Endothelial cell (in vitro differentiated cells): ENCODE data around the gene FN3K. TPM values are rescaled to one million over a fixed set of nuclear protein-coding genes. Genes with fewer than 3 reads are reported as not detected.

Experiments used
- DNase-seq: peaks from one replicate; pipeline ENCODE4 v3.0.0; 2021; ENCODE audit warnings: low spot score
- H3K27ac Mint-ChIP-seq: one replicate; pipeline ENCODE4 v1.8.0; 2021; ENCODE audit warnings: mixed read lengths, inconsistent platforms; ENCODE audit not compliant: unreplicated experiment
- H3K27me3 Mint-ChIP-seq: one replicate; pipeline ENCODE4 v1.8.0; 2021; ENCODE audit warnings: mild to moderate bottlenecking, moderate library complexity, mixed read lengths, inconsistent platforms; ENCODE audit not compliant: unreplicated experiment
- H3K36me3 Mint-ChIP-seq: one replicate; pipeline ENCODE4 v1.8.0; 2021; ENCODE audit warnings: mild to moderate bottlenecking, low read depth, mixed read lengths, inconsistent platforms; ENCODE audit not compliant: unreplicated experiment
- H3K4me1 Mint-ChIP-seq: one replicate; pipeline ENCODE4 v1.8.0; 2021; ENCODE audit warnings: mild to moderate bottlenecking, mixed read lengths, inconsistent platforms; ENCODE audit not compliant: unreplicated experiment
- H3K4me3 Mint-ChIP-seq: one replicate; pipeline ENCODE4 v1.8.0; 2021; ENCODE audit warnings: mild to moderate bottlenecking, mixed read lengths, inconsistent platforms; ENCODE audit not compliant: unreplicated experiment
- H3K9me3 Mint-ChIP-seq: one replicate; pipeline ENCODE4 v1.8.0; 2021; ENCODE audit warnings: mixed read lengths, inconsistent platforms; ENCODE audit not compliant: unreplicated experiment
- total RNA-seq: library from RNA; stranded (reverse); fragmentation: NEBNext Ultra II Directional; extraction: Animal tissue kit (Norgen Biotek cat#: 25700); gene quantifications from one replicate; pipeline ENCODE4 v1.2.1, GENCODE V29; 2021; ENCODE audit not compliant: unreplicated experiment
- TF ChIP-seq, protein P1 (sequence below): fragments of 200-600 bp; sonication (generic); IDR thresholded peaks from one replicate; pipeline ENCODE4 v1.5.0; 2021; ENCODE audit warnings: antibody characterized with exemption; ENCODE audit not compliant: unreplicated experiment

Gene FN3K
- total RNA-seq, 1 donor from 2014 or later: 10.6 TPM

DNA sequence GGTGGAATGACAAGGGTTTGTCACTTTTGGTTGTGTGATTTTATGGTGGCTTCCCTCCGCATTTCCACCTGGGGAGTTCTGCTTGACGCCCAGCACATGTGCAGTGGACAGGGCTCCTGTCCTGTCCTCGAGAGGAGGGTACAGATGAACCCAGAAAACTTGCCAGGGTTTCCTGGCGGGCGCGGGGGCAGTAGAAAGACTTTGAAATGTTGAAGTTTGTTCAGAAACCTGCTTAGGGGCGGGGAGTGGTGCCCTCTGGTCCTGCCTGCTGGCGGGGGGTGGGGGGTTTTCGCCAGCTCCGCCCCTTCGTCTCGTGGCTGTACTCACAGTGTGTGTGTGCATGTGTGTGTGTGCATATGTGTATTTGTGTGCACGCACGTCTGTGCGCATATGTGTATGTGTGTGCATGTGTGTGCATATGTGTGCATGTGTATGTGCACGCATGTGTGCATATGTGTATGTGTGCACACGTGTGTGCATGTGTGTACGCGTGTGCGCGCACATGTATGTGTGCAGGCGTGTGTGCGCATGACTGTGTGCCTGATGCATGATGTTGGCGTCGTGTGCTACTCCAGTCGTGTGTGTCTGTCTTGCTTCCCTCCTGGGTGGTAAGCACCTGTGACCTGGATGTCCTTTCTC lies 12.1 kb upstream of the FN3K start:
- H3K4me3 Mint-ChIP-seq: no peak overlapping the region
- no peak for DNase-seq
- H3K27ac Mint-ChIP-seq: peak overlapping the region; percentile 26
- H3K27me3 Mint-ChIP-seq: peaks cover 2% of the 10 kb centered on the region
- TF ChIP-seq, protein P1, sequence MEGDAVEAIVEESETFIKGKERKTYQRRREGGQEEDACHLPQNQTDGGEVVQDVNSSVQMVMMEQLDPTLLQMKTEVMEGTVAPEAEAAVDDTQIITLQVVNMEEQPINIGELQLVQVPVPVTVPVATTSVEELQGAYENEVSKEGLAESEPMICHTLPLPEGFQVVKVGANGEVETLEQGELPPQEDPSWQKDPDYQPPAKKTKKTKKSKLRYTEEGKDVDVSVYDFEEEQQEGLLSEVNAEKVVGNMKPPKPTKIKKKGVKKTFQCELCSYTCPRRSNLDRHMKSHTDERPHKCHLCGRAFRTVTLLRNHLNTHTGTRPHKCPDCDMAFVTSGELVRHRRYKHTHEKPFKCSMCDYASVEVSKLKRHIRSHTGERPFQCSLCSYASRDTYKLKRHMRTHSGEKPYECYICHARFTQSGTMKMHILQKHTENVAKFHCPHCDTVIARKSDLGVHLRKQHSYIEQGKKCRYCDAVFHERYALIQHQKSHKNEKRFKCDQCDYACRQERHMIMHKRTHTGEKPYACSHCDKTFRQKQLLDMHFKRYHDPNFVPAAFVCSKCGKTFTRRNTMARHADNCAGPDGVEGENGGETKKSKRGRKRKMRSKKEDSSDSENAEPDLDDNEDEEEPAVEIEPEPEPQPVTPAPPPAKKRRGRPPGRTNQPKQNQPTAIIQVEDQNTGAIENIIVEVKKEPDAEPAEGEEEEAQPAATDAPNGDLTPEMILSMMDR: no peak
- H3K4me1 Mint-ChIP-seq: no peaks in the 10 kb centered on the region
- H3K36me3 Mint-ChIP-seq: peaks cover 32% of the 10 kb centered on the region
- H3K9me3 Mint-ChIP-seq: no peaks in the 10 kb centered on the region

DNA sequence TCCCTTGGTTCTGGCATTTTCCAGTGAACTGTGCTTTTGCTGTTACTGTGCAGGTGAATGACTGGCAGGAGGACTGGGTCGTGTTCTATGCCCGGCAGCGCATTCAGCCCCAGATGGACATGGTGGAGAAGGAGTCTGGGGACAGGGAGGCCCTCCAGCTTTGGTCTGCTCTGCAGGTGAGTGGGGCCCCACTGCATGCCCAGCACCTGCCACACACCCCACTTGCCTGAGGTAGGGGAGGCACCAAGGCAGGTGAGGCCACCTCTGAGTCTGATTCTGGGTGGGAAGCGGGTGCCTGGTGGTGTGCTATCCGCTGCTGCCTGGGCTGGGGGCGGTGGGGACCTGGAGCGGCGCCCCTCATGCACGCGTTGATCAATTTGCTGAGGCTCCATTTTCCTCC lies 9.0 kb upstream of the FN3K start:
- Mint-ChIP-seq H3K4me1 (no peaks in the 10 kb centered on the region), H3K27me3 (peaks cover 2% of the 10 kb centered on the region), H3K27ac (no peak overlapping the region), H3K4me3 (no peak overlapping the region), H3K36me3 (peaks cover 32% of the 10 kb centered on the region), H3K9me3 (no peaks in the 10 kb centered on the region)
- TF ChIP-seq, protein P1: no peak
- DNase-seq: no peak

- no peak for DNase-seq
Measured at GRCh38 chr17:82729479-82730260, 5.7 kb upstream of the FN3K start.

GRCh38 chr17:82732118-82732743 lies 3.2 kb upstream of the FN3K start:
- no peaks in the 10 kb centered on the region for H3K9me3 Mint-ChIP-seq
- H3K27me3 Mint-ChIP-seq: peaks cover 4% of the 10 kb centered on the region
- no peak overlapping the region for H3K4me3 Mint-ChIP-seq
- H3K27ac Mint-ChIP-seq: no peak overlapping the region
- DNase-seq: no peak
- H3K4me1 Mint-ChIP-seq: peaks cover 3% of the 10 kb centered on the region
- TF ChIP-seq, protein P1: no peak
- H3K36me3 Mint-ChIP-seq: peaks cover 24% of the 10 kb centered on the region

More at GRCh38 chr17:82729479-82730260, 5.7 kb upstream of the FN3K start:
- peaks cover 2% of the 10 kb centered on the region for H3K27me3 Mint-ChIP-seq
- H3K27ac Mint-ChIP-seq: no peak overlapping the region
- no peak overlapping the region for H3K4me3 Mint-ChIP-seq
- H3K36me3 Mint-ChIP-seq: peaks cover 28% of the 10 kb centered on the region
- H3K4me1 Mint-ChIP-seq: no peaks in the 10 kb centered on the region
- no peaks in the 10 kb centered on the region for H3K9me3 Mint-ChIP-seq
- TF ChIP-seq, protein P1: no peak
